Measurements from ENCODE around the gene NOS1AP.
A peak's percentile ranks its signal among the peaks of the same experiment; 100 is the strongest.
"Not testable (repeated sequence)": the region's sequence is repeated elsewhere in the genome, so short reads cannot be mapped to it uniquely, and the experiment has no call there.

Gene NOS1AP

DNA sequence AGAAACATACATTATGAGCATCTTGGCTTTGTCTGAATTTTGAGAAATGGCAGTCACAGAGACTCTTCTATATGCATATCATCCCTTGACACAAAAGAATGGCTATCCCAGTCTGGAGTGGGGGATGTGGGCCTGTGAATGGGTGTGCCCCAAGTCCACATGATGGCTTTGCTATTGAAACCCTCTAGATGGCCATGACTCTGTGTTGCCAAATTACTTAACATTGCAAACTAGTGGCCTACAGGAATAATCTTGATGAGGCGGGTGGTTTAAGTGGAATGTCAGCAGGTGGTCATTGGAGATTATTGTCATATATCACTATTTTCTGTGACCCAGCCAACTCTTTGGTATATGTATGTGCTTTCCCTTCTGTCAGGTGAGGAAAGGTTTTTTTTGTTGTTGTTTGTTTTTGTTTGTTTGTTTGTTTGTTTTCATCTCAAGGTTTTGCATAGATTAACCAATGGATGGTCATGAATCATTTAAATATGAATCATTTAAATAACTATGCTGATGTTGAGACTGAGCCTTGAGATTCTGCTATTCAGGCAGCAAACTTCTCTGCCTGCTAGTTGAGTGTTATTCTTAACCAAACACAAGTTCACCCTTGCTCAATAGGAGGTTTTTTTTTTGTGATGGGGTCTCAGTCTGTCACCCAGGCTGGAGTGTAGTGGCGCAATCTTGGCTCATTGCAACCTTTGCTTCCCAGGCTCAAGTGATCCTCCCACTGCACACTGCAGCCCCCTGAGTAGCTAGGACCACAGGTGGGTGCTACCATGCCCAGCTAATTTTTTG, 103.0 kb downstream of the NOS1AP start:
- no peak overlapping the region for H3K4me3 ChIP-seq (ENCODE audit: insufficient read depth in 1 of 2, low read depth in 1 of 2, low read length in 2 of 2)
- no peak overlapping the region for H2BK12ac ChIP-seq (ENCODE audit: low read length in 2 of 2)
- H3K9me3 ChIP-seq (ENCODE audit: control insufficient read depth, low read length): no peaks in the 10 kb centered on the region
- H3K79me1 ChIP-seq (replicated peaks; ENCODE audit: low read length, poor library complexity, severe bottlenecking): no peaks in the 10 kb centered on the region
- DNase-seq: no peak
- peaks cover 4% of the 10 kb centered on the region for H3K4me1 ChIP-seq (ENCODE audit: control insufficient read depth, insufficient read depth, low read depth, low read length)
- H3K27me3 ChIP-seq (ENCODE audit: control insufficient read depth in 1 of 2, insufficient read depth in 1 of 2, low read length in 2 of 2): peaks cover 0 to 8% of the 10 kb centered on the region in 2 experiments
- no peak overlapping the region for H2BK5ac ChIP-seq (ENCODE audit: low read depth, low read length, poor library complexity, severe bottlenecking)
- H3K23ac ChIP-seq (ENCODE audit: low read length in 2 of 2): no peak overlapping the region
- H4K8ac ChIP-seq (ENCODE audit: low read length): no peak overlapping the region
- H4K91ac ChIP-seq (ENCODE audit: low read length): peak overlapping the region; percentile 3
- no peak overlapping the region for H3K14ac ChIP-seq (ENCODE audit: low read length in 2 of 2)
- H3K4ac ChIP-seq (ENCODE audit: low read depth in 1 of 2, low read length in 2 of 2): no peak overlapping the region
- 100% methylated on average over 2 of the region's 2 CpGs for WGBS
- no peak overlapping the region for H3K27ac ChIP-seq (ENCODE audit: low read length, poor library complexity, severe bottlenecking)
- H2AFZ ChIP-seq (ENCODE audit: low read depth, low read length): no peak overlapping the region
- H2BK120ac ChIP-seq (ENCODE audit: low read depth, low read length): no peak overlapping the region
- H2AK5ac ChIP-seq (ENCODE audit: low read length, severe bottlenecking): no peak overlapping the region
- H3K4me2 ChIP-seq (ENCODE audit: low read length, poor library complexity, severe bottlenecking): no peak overlapping the region
- H3K9ac ChIP-seq (ENCODE audit: low read length): no peak overlapping the region
- H3K18ac ChIP-seq (ENCODE audit: low read depth in 1 of 2, low read length in 2 of 2): no peak overlapping the region
- no peak overlapping the region for H2BK15ac ChIP-seq (ENCODE audit: low read depth, poor library complexity, severe bottlenecking)
- no peaks in the 10 kb centered on the region for H3K36me3 ChIP-seq (ENCODE audit: control insufficient read depth in 1 of 2, insufficient read depth in 2 of 2, low read depth in 1 of 2, low read length in 2 of 2)

DNA sequence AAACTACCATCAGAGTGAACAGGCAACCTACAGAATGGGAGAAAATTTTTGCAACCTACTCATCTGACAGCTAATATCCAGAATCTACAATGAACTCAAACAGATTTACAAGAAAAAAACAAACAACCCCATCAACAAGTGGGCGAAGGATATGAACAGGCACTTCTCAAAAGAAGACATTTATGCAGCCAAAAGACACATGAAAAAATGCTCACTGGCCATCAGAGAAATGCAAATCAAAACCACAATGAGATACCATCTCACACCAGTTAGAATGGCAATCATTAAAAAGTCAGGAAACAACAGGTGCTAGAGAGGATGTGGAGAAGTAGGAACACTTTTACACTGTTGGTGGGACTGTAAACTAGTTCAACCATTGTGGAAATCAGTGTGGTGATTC, 104.1 kb downstream of the NOS1AP start:
- not testable (repeated sequence) for H3K9ac ChIP-seq (ENCODE audit: low read length); H2BK15ac ChIP-seq (ENCODE audit: low read depth, poor library complexity, severe bottlenecking); H3K18ac ChIP-seq (ENCODE audit: low read depth in 1 of 2, low read length in 2 of 2); H2BK120ac ChIP-seq (ENCODE audit: low read depth, low read length); H4K91ac ChIP-seq (ENCODE audit: low read length); H3K27me3 ChIP-seq (ENCODE audit: control insufficient read depth in 1 of 2, insufficient read depth in 1 of 2, low read length in 2 of 2); DNase-seq; H3K4me1 ChIP-seq (ENCODE audit: control insufficient read depth, insufficient read depth, low read depth, low read length); H3K4ac ChIP-seq (ENCODE audit: low read depth in 1 of 2, low read length in 2 of 2); H2AFZ ChIP-seq (ENCODE audit: low read depth, low read length); H3K27ac ChIP-seq (ENCODE audit: low read length, poor library complexity, severe bottlenecking); H2BK5ac ChIP-seq (ENCODE audit: low read depth, low read length, poor library complexity, severe bottlenecking); H2AK5ac ChIP-seq (ENCODE audit: low read length, severe bottlenecking); H3K9me3 ChIP-seq (ENCODE audit: control insufficient read depth, low read length); H3K4me2 ChIP-seq (ENCODE audit: low read length, poor library complexity, severe bottlenecking); H3K14ac ChIP-seq (ENCODE audit: low read length in 2 of 2); H4K8ac ChIP-seq (ENCODE audit: low read length); H3K23ac ChIP-seq (ENCODE audit: low read length in 2 of 2); H3K4me3 ChIP-seq (ENCODE audit: insufficient read depth in 1 of 2, low read depth in 1 of 2, low read length in 2 of 2); H3K79me1 ChIP-seq (replicated peaks; ENCODE audit: low read length, poor library complexity, severe bottlenecking); H2BK12ac ChIP-seq (ENCODE audit: low read length in 2 of 2); H3K36me3 ChIP-seq (ENCODE audit: control insufficient read depth in 1 of 2, insufficient read depth in 2 of 2, low read depth in 1 of 2, low read length in 2 of 2)
- WGBS: no CpG with 5 or more reads among the region's 1 CpG

DNA sequence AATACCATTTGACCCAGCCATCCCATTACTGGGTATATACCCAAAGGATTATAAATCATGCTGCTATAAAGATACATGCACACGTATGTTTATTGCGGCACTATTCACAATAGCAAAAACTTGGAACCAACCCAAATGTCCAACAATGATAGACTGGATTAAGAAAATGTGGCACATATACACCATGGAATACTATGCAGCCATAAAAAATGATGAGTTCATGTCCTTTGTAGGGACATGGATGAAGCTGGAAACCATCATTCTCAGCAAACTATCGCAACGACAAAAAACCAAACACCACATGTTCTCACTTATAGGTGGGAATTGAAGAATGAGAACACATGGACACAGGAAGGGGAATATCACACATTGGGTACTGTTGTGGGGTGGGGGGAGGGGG, 104.5 kb downstream of the NOS1AP start:
- not testable (repeated sequence) for H3K23ac ChIP-seq (ENCODE audit: low read length in 2 of 2); H4K8ac ChIP-seq (ENCODE audit: low read length); H3K4me2 ChIP-seq (ENCODE audit: low read length, poor library complexity, severe bottlenecking); H3K18ac ChIP-seq (ENCODE audit: low read depth in 1 of 2, low read length in 2 of 2); H2BK120ac ChIP-seq (ENCODE audit: low read depth, low read length); H3K27me3 ChIP-seq (ENCODE audit: control insufficient read depth in 1 of 2, insufficient read depth in 1 of 2, low read length in 2 of 2); H3K4me3 ChIP-seq (ENCODE audit: insufficient read depth in 1 of 2, low read depth in 1 of 2, low read length in 2 of 2); H4K91ac ChIP-seq (ENCODE audit: low read length); H3K4ac ChIP-seq (ENCODE audit: low read depth in 1 of 2, low read length in 2 of 2); DNase-seq; H2BK5ac ChIP-seq (ENCODE audit: low read depth, low read length, poor library complexity, severe bottlenecking); H2AK5ac ChIP-seq (ENCODE audit: low read length, severe bottlenecking); H3K27ac ChIP-seq (ENCODE audit: low read length, poor library complexity, severe bottlenecking); H3K9ac ChIP-seq (ENCODE audit: low read length); H3K4me1 ChIP-seq (ENCODE audit: control insufficient read depth, insufficient read depth, low read depth, low read length); H3K14ac ChIP-seq (ENCODE audit: low read length in 2 of 2); H2BK12ac ChIP-seq (ENCODE audit: low read length in 2 of 2); H3K36me3 ChIP-seq (ENCODE audit: control insufficient read depth in 1 of 2, insufficient read depth in 2 of 2, low read depth in 1 of 2, low read length in 2 of 2); H3K9me3 ChIP-seq (ENCODE audit: control insufficient read depth, low read length); H3K79me1 ChIP-seq (replicated peaks; ENCODE audit: low read length, poor library complexity, severe bottlenecking); H2AFZ ChIP-seq (ENCODE audit: low read depth, low read length); H2BK15ac ChIP-seq (ENCODE audit: low read depth, poor library complexity, severe bottlenecking)
- no CpG with 5 or more reads among the region's 4 CpGs for WGBS

DNA sequence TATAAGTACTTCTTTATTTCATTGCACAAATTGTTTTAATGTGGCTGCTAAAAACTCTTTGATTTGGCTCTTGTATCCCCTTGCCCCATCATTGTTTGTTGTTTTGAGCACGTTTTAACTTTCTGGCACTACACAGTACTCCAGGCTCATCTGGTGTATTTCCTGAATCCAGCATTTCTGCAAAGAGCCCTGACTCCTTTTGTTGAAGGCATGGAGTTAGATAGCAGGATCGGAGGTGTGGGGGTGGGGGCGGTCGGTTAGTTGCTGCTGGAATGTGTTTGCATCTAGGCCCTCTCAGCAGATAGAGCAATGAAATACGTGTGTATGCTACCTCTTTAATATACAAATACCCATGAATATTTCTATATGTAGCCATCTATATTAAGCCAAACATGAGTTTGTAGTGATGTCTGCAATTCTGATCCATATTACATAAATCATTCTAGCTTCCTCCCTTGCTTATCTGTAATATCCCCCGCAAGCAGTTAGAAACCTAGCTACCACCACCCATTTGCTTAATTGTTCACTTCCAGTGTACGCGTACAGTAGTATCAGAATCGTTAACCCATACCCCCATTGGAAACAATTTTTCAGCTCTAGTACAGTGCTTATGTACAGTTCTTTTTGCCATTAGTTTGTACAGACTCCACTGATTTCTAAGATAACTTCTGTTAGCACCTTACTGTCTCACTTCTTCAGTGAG, 106.0 kb downstream of the NOS1AP start:
- H3K79me1 ChIP-seq (replicated peaks; ENCODE audit: low read length, poor library complexity, severe bottlenecking): no peaks in the 10 kb centered on the region
- no peak overlapping the region for H2AFZ ChIP-seq (ENCODE audit: low read depth, low read length)
- no peak overlapping the region for H3K9ac ChIP-seq (ENCODE audit: low read length)
- no peak overlapping the region for H3K4me3 ChIP-seq (ENCODE audit: insufficient read depth in 1 of 2, low read depth in 1 of 2, low read length in 2 of 2)
- no peak overlapping the region for H2AK5ac ChIP-seq (ENCODE audit: low read length, severe bottlenecking)
- no peak overlapping the region for H2BK120ac ChIP-seq (ENCODE audit: low read depth, low read length)
- no peaks in the 10 kb centered on the region for H3K9me3 ChIP-seq (ENCODE audit: control insufficient read depth, low read length)
- peaks cover 4% of the 10 kb centered on the region for H3K4me1 ChIP-seq (ENCODE audit: control insufficient read depth, insufficient read depth, low read depth, low read length)
- H2BK15ac ChIP-seq (ENCODE audit: low read depth, poor library complexity, severe bottlenecking): no peak overlapping the region
- DNase-seq: no peak
- H4K91ac ChIP-seq (ENCODE audit: low read length): no peak overlapping the region
- no peak overlapping the region for H2BK5ac ChIP-seq (ENCODE audit: low read depth, low read length, poor library complexity, severe bottlenecking)
- no peak overlapping the region for H3K4ac ChIP-seq (ENCODE audit: low read depth in 1 of 2, low read length in 2 of 2)
- H4K8ac ChIP-seq (ENCODE audit: low read length): no peak overlapping the region
- H3K23ac ChIP-seq (ENCODE audit: low read length in 2 of 2): no peak overlapping the region
- no peak overlapping the region for H3K14ac ChIP-seq (ENCODE audit: low read length in 2 of 2)
- whole genome bisulfite sequencing: 50% methylated on average over 6 of the region's 9 CpGs
- no peaks in the 10 kb centered on the region for H3K36me3 ChIP-seq (ENCODE audit: control insufficient read depth in 1 of 2, insufficient read depth in 2 of 2, low read depth in 1 of 2, low read length in 2 of 2)
- no peak overlapping the region for H2BK12ac ChIP-seq (ENCODE audit: low read length in 2 of 2)
- no peak overlapping the region for H3K27ac ChIP-seq (ENCODE audit: low read length, poor library complexity, severe bottlenecking)
- no peak overlapping the region for H3K4me2 ChIP-seq (ENCODE audit: low read length, poor library complexity, severe bottlenecking)
- no peaks in the 10 kb centered on the region for H3K27me3 ChIP-seq (ENCODE audit: control insufficient read depth in 1 of 2, insufficient read depth in 1 of 2, low read length in 2 of 2)
- no peak overlapping the region for H3K18ac ChIP-seq (ENCODE audit: low read depth in 1 of 2, low read length in 2 of 2)
